HG02973 (cell line): ENCODE results near the gene PGAM5.
A peak's percentile ranks its signal among the peaks of the same experiment; 100 is the strongest.
"Not testable (repeated sequence)": the region's sequence is repeated elsewhere in the genome, so short reads cannot be mapped to it uniquely, and the experiment has no call there.

Experiments used
- ATAC-seq: cut with Tn5 transposase; IDR thresholded peaks from one replicate; pipeline ENCODE4 v1.9.1; 2021; ENCODE audit warnings: moderate library complexity; ENCODE audit not compliant: unreplicated experiment

Gene PGAM5

GRCh38 chr12:132687211-132688164, 23.2 kb upstream of the PGAM5 start, which contains the start of the genes POLE and PXMP2:
TSS of gene POLE (minus strand) at chr12:132687342. CDS start at chr12:132687315, 27 bp downstream.
TSS of gene PXMP2 (plus strand) at chr12:132687587. CDS start at chr12:132687671, 84 bp downstream.
- ATAC-seq = peak; percentile 88

GRCh38 chr12:132689227-132689626, 21.4 kb upstream of the PGAM5 start:
- ATAC-seq = no peak

GRCh38 chr12:132690112-132690511, 20.5 kb upstream of the PGAM5 start:
- no peak for ATAC-seq

GRCh38 chr12:132692030-132692429, 18.6 kb upstream of the PGAM5 start:
- ATAC-seq = not testable (repeated sequence)

GRCh38 chr12:132694888-132695287, 15.8 kb upstream of the PGAM5 start:
- ATAC-seq = not testable (repeated sequence)

GRCh38 chr12:132695431-132695830, 15.2 kb upstream of the PGAM5 start:
- ATAC-seq = no peak

- ATAC-seq = no peak
These were observed 12.3 kb upstream of the PGAM5 start for GRCh38 chr12:132698341-132698740.

GRCh38 chr12:132700212-132700822, 10.3 kb upstream of the PGAM5 start:
- ATAC-seq = no peak

GRCh38 chr12:132702640-132703039, 8.0 kb upstream of the PGAM5 start:
- ATAC-seq = no peak

GRCh38 chr12:132703641-132704040, 7.0 kb upstream of the PGAM5 start:
- no peak for ATAC-seq

- ATAC-seq = no peak
These were observed 3.4 kb upstream of the PGAM5 start for GRCh38 chr12:132707241-132707640.

- ATAC-seq = no peak
These were observed 2.5 kb upstream of the PGAM5 start for GRCh38 chr12:132708150-132708549.

GRCh38 chr12:132710043-132710404, 618 bp upstream of the PGAM5 start:
- ATAC-seq = peak; percentile 23

GRCh38 chr12:132711080-132711843, 620 bp downstream of the PGAM5 start:
- no peak for ATAC-seq

GRCh38 chr12:132713123-132713522, 2.5 kb downstream of the PGAM5 start:
- no peak for ATAC-seq

- ATAC-seq = no peak
These were observed 5.2 kb downstream of the PGAM5 start for GRCh38 chr12:132715874-132716273.

GRCh38 chr12:132716356-132716755, 5.7 kb downstream of the PGAM5 start:
- ATAC-seq = no peak

GRCh38 chr12:132717011-132717410, 6.4 kb downstream of the PGAM5 start:
- ATAC-seq = no peak

- ATAC-seq = no peak
These were observed 7.1 kb downstream of the PGAM5 start for GRCh38 chr12:132717531-132718387.

- no peak for ATAC-seq
These were observed 8.0 kb downstream of the PGAM5 start for GRCh38 chr12:132718644-132719043.
